Stimulated activated naive CD4-positive, alpha-beta T cell treated with Interleukin-2 at 50 U/mL for 16 hours (primary cell): ENCODE measurements around the gene ARMH4.

ENCODE experiments used
- DNase-seq: peaks from one replicate; lab custom pipeline; 2025; lab: John Stamatoyannopoulos, UW

Gene ARMH4

GRCh38 chr14:57963071-57963470 is 188.9 kb downstream of the ARMH4 start:
- DNase-seq, result no peak

- no peak for DNase-seq
Observed at GRCh38 chr14:57962325-57963035, 189.5 kb downstream of the ARMH4 start.

- DNase-seq, result no peak
Observed at GRCh38 chr14:57961786-57962060, 190.3 kb downstream of the ARMH4 start.

- no peak for DNase-seq
Observed at GRCh38 chr14:57960946-57961785, 190.8 kb downstream of the ARMH4 start.

GRCh38 chr14:57957441-57957840 is 194.6 kb downstream of the ARMH4 start:
- no peak for DNase-seq
